Muscle layer of colon (tissue), 2 donors: Measurements from ENCODE around the gene TFCP2.

Source experiments
- H3K27ac ChIP-seq: one replicate; pipeline ENCODE4 v1.7.0; 2013; ENCODE audit warnings: low read depth, mild to moderate bottlenecking, low read length, moderate library complexity
- H3K27me3 ChIP-seq, 2 donors: one replicate each; pipeline ENCODE4 v1.7.0; 2013; ENCODE audit warnings: low read length in 2 of 2, mild to moderate bottlenecking in 2 of 2; ENCODE audit not compliant: insufficient read depth in 2 of 2, control insufficient read depth in 1 of 2
- H3K36me3 ChIP-seq: one replicate; pipeline ENCODE4 v1.7.0; 2013; ENCODE audit warnings: mild to moderate bottlenecking, low read length; ENCODE audit not compliant: insufficient read depth
- H3K4me1 ChIP-seq: one replicate; pipeline ENCODE4 v1.7.0; 2013; ENCODE audit warnings: mild to moderate bottlenecking, low read length; ENCODE audit not compliant: insufficient read depth
- H3K4me3 ChIP-seq, 2 donors: one replicate each; pipeline ENCODE4 v1.7.0; 2013; ENCODE audit warnings: low read length in 2 of 2, low read depth in 1 of 2, mild to moderate bottlenecking in 1 of 2, moderate library complexity in 1 of 2
- H3K9ac ChIP-seq: one replicate; pipeline ENCODE4 v1.7.0; 2013; ENCODE audit warnings: low read length
- H3K9me3 ChIP-seq: one replicate; pipeline ENCODE4 v1.7.0; 2013; ENCODE audit warnings: mild to moderate bottlenecking, low read length
- donor health status: abdominal sarcoma.
- donor health status: Adenocarcinoma of cecum.

The TFCP2 gene

DNA sequence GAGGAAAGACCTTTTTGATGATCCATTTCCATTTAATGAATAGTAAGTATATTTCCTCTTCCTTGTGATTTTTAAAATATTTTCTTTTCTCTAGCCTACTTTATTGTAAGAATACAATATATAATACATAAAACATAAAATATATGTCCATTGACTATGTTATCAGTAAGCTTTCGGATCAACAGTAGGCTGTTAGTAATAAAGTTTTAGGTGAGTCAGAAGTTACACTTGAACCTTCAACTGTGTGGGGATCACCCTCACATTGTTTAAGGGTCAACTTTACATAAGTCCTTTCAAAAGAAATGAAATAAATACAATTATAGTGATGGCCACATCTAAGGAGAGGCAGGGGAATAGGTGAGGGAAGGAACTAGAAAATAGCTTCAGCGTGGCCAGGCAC, 5.0 kb upstream of the TFCP2 start:
- Histone ChIP-seq H3K27ac (no peak overlapping the region), H3K4me3 (no peak overlapping the region), H3K36me3 (no peaks in the 10 kb centered on the region), H3K27me3 (no peaks in the 10 kb centered on the region), H3K4me1 (no peaks in the 10 kb centered on the region), H3K9ac (no peak overlapping the region), H3K9me3 (no peaks in the 10 kb centered on the region)

- no peaks in the 10 kb centered on the region for H3K9me3 ChIP-seq
- no peak overlapping the region for H3K9ac ChIP-seq
- H3K4me3 ChIP-seq, result no peak overlapping the region
- no peak overlapping the region for H3K27ac ChIP-seq
- no peaks in the 10 kb centered on the region for H3K27me3 ChIP-seq
- no peaks in the 10 kb centered on the region for H3K4me1 ChIP-seq
- H3K36me3 ChIP-seq, result no peaks in the 10 kb centered on the region
These were observed 1.6 kb upstream of the TFCP2 start for GRCh38 chr12:51174501-51174900.

DNA sequence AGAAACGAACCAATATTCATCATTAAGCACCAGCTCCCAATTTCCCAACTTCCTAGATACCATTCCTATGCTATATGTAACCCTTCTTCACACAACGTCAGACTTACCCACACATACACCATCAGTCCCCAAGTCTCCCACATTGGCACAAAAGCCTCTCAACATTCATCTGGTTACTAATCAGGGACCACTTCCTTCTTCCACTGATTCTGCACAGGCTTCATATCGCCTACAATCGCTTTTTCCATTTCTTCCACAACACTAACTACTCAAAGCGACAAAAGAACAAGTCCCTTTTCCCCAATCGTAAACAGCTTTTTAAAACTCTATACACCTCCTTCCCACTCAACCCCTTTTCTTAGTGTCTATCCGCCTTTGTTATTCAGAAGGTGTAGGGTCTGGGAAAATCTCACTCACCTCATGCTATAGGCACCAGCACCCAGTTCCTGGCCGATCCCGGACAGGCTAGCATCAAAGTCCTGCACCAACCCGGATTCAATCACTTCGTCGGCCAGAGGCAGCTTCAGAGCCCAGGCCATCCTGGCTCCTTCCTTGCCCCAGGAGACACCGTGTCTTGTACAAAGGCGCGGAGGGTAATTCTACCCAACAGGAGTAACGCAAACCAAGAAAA, 936 bp downstream of the TFCP2 start:
- Histone ChIP-seq H3K9ac (peak overlapping the region; percentile 98), H3K9me3 (no peaks in the 10 kb centered on the region), H3K4me3 (peak overlapping the region; percentile 73 to 100), H3K27me3 (no peaks in the 10 kb centered on the region), H3K36me3 (no peaks in the 10 kb centered on the region), H3K27ac (peak overlapping the region; percentile 97), H3K4me1 (no peaks in the 10 kb centered on the region)

GRCh38 chr12:51163795-51164194, 9.1 kb downstream of the TFCP2 start:
- Histone ChIP-seq H3K4me1 (no peaks in the 10 kb centered on the region), H3K27me3 (no peaks in the 10 kb centered on the region), H3K9ac (no peak overlapping the region), H3K36me3 (no peaks in the 10 kb centered on the region), H3K27ac (no peak overlapping the region), H3K4me3 (no peak overlapping the region), H3K9me3 (no peaks in the 10 kb centered on the region)

DNA sequence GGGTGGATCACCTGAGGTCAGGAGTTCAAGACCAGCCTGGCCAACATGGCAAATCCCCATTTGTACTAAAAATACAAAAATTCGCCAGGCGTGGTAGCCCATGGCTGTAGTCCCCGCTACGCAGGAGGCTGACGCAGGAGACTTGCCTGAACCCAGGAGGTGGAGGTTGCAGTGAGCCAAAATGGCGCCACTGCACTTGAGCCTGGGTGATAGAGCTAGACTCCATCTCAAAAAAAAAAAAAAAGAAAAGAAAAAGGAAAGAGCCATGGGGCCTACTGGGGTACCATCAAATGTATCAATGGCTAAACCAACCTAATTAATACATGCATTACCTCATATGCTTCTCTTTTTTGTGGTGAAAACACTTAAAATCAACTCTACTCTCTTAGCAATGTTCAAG, 10.7 kb downstream of the TFCP2 start:
- H3K9ac ChIP-seq, result no peak overlapping the region
- H3K27me3 ChIP-seq, result no peaks in the 10 kb centered on the region
- no peak overlapping the region for H3K27ac ChIP-seq
- no peaks in the 10 kb centered on the region for H3K36me3 ChIP-seq
- H3K4me3 ChIP-seq, result no peak overlapping the region
- H3K9me3 ChIP-seq, result no peaks in the 10 kb centered on the region
- no peaks in the 10 kb centered on the region for H3K4me1 ChIP-seq

DNA sequence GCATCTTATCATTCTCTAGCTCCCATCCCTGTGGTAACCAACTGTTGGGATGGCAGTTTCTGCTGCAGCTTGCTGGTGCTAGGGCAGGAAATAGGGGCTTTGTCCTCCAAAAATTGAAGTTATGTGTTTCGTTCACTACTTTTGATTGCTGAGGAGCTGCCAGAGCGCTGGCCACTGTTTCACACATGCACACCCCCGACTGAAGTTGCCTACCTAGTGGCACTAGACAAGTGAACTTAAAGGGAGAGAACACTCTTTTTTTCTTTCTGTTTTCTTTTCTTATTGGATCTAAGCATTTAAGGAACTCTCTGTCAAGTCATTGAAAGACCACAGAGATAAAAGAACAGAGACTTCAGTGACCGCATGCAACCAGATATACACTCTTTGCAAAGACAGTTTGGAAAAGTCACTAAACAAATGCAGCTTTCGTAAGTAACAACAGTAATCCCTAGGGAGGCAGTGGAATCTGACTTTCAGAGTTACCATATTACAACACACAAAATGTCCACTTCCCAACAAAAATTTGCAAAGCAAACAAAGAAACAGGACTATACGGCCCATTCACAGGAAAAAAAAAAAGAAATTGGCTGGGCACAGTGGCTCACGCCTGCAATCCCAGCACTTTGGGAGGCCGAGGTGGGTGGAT, 12.0 kb downstream of the TFCP2 start:
- Histone ChIP-seq H3K27me3 (no peaks in the 10 kb centered on the region), H3K9ac (no peak overlapping the region), H3K36me3 (no peaks in the 10 kb centered on the region), H3K9me3 (no peaks in the 10 kb centered on the region), H3K4me3 (no peak overlapping the region), H3K4me1 (no peaks in the 10 kb centered on the region), H3K27ac (no peak overlapping the region)

- no peaks in the 10 kb centered on the region for H3K9me3 ChIP-seq
- H3K4me1 ChIP-seq, result no peaks in the 10 kb centered on the region
- H3K36me3 ChIP-seq, result no peaks in the 10 kb centered on the region
- H3K27ac ChIP-seq, result no peak overlapping the region
- no peaks in the 10 kb centered on the region for H3K27me3 ChIP-seq
- no peak overlapping the region for H3K4me3 ChIP-seq
- no peak overlapping the region for H3K9ac ChIP-seq
These were observed 16.6 kb downstream of the TFCP2 start for GRCh38 chr12:51156245-51156765.

DNA sequence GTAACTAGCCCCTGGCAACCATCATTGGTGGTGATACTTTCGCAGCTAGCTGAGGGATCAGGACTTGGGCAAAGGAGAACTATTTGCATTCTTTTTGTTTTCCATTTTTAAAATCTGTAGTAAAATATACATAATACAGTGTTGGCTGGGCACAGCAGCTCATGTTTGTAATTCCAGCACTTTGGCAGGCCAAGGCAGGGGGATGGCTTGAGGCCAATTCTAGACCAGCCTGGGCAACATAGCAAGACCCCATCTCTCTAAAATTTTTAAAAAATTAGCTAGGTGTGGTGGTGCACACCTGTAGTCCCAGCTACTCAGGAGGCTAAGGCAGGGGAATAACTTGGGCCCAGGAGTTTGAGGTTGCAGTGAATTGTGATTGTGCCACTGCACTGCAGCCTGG, 20.0 kb downstream of the TFCP2 start:
- H3K9me3 ChIP-seq, result no peaks in the 10 kb centered on the region
- H3K4me1 ChIP-seq, result no peaks in the 10 kb centered on the region
- H3K27me3 ChIP-seq, result no peaks in the 10 kb centered on the region
- H3K27ac ChIP-seq, result no peak overlapping the region
- H3K36me3 ChIP-seq, result no peaks in the 10 kb centered on the region
- no peak overlapping the region for H3K9ac ChIP-seq
- H3K4me3 ChIP-seq, result no peak overlapping the region

GRCh38 chr12:51150777-51151176, 22.2 kb downstream of the TFCP2 start:
- no peak overlapping the region for H3K27ac ChIP-seq
- H3K4me1 ChIP-seq, result no peaks in the 10 kb centered on the region
- H3K27me3 ChIP-seq, result no peaks in the 10 kb centered on the region

GRCh38 chr12:51147309-51147708, 25.6 kb downstream of the TFCP2 start:
- Histone ChIP-seq H3K27ac (no peak overlapping the region), H3K9me3 (no peaks in the 10 kb centered on the region), H3K27me3 (no peaks in the 10 kb centered on the region), H3K36me3 (no peaks in the 10 kb centered on the region), H3K4me3 (no peak overlapping the region), H3K9ac (no peak overlapping the region), H3K4me1 (no peaks in the 10 kb centered on the region)

More at GRCh38 chr12:51150777-51151176, 22.2 kb downstream of the TFCP2 start:
- no peaks in the 10 kb centered on the region for H3K36me3 ChIP-seq
- no peaks in the 10 kb centered on the region for H3K9me3 ChIP-seq
- H3K4me3 ChIP-seq, result no peak overlapping the region
- H3K9ac ChIP-seq, result no peak overlapping the region

- no peaks in the 10 kb centered on the region for H3K36me3 ChIP-seq
- no peak overlapping the region for H3K9ac ChIP-seq
- H3K27ac ChIP-seq, result no peak overlapping the region
- no peaks in the 10 kb centered on the region for H3K27me3 ChIP-seq
- H3K4me3 ChIP-seq, result no peak overlapping the region
- no peaks in the 10 kb centered on the region for H3K9me3 ChIP-seq
- no peaks in the 10 kb centered on the region for H3K4me1 ChIP-seq
These were observed 33.6 kb downstream of the TFCP2 start for GRCh38 chr12:51139292-51139844.
